GM15510 (cell line): ENCODE measurements around the gene TIMP2.

Experiments used
- POLR2A ChIP-seq: IDR thresholded peaks from 3 replicates; pipeline ENCODE4 v1.6.1; 2011; ENCODE audit warnings: borderline replicate concordance; ENCODE audit not compliant: insufficient read length; ENCODE audit errors: extremely low read depth

TIMP2 gene

DNA sequence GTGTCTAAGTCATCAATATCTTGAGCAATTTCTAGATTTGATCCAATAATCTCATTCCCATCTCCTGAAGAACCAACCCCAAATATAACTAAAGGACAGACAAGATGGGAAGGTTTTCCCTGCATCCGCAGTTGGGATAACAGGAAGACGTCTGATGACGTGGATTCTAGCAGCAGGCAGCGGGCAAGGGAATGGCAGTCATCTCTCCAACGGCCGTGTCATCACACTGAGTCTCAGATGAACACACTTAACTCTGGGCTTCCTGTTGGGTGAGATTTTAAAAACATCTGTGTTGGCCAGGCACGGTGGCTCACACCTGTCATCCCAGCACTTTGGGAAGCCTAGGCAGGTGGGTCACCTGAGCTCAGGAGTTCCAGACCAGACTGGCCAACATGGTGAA lies 20.9 kb upstream of the TIMP2 start:
- no peak for TF ChIP-seq POLR2A

DNA sequence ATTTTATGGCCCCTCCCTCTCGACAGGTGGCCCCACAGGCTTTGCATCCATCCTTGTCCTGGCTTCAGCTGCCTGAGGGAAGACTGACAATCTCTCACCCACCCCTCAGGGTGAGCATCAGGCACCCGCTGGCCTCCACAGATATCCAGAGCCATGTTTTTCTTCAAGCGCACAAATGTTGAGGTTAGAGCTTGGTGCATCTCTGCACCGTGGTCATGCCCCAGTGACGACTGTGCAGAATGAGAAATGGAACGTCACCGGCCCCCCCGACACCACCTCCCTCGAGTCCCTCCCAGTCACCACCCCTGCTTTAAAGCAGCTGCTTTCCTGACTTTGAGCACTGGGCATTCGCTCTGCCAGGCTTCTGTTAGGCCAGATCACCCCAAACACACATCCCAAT lies 19.8 kb upstream of the TIMP2 start:
- no peak for TF ChIP-seq POLR2A

DNA sequence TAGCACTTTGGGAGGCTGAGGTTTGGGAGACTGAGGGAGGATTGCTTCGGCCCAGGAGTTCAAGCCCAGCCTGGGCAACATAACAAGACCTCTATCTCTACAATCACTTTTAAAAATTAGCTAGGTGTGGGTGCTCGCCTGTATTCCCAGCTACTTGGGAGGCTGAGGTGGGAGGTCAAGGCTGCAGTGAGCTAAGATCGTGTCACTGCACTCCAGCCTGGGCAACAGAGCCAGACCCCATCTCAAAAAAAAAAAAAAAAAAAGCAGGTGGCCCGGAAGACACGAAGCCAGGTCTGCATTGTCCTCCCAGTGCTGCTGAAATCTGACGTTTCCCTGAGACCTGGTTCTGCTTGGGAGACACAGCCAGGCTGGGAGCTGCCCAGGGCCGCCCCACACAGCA lies 18.8 kb upstream of the TIMP2 start:
- TF ChIP-seq POLR2A = no peak

GRCh38 chr17:78940708-78941107 lies 15.5 kb upstream of the TIMP2 start:
- no peak for TF ChIP-seq POLR2A

GRCh38 chr17:78940258-78940657 lies 15.1 kb upstream of the TIMP2 start:
- no peak for TF ChIP-seq POLR2A

DNA sequence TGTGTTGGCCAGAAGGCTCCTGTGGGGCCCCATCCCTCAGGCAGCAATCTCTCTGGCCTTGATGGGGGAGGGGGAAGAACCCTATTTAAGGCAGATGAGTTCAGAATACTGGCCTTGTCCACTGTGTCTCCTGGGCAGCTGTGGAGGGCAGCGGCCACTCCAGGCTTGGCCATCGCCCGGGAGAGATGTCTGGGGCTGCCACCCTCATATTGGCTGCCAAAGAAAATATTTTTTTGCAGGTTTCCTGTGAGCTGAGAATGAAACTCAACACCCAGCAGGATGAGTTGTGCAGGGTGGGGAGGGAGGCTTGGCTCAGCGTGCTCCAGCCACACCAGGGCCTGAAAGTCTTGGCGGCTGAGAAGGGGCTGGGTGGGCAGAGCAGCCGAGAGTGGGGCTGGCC lies 14.4 kb upstream of the TIMP2 start:
- TF ChIP-seq POLR2A = no peak

GRCh38 chr17:78937561-78937960 lies 12.4 kb upstream of the TIMP2 start:
- TF ChIP-seq POLR2A = no peak

- TF ChIP-seq POLR2A = no peak
Measured at GRCh38 chr17:78935419-78936323, 10.5 kb upstream of the TIMP2 start.

DNA sequence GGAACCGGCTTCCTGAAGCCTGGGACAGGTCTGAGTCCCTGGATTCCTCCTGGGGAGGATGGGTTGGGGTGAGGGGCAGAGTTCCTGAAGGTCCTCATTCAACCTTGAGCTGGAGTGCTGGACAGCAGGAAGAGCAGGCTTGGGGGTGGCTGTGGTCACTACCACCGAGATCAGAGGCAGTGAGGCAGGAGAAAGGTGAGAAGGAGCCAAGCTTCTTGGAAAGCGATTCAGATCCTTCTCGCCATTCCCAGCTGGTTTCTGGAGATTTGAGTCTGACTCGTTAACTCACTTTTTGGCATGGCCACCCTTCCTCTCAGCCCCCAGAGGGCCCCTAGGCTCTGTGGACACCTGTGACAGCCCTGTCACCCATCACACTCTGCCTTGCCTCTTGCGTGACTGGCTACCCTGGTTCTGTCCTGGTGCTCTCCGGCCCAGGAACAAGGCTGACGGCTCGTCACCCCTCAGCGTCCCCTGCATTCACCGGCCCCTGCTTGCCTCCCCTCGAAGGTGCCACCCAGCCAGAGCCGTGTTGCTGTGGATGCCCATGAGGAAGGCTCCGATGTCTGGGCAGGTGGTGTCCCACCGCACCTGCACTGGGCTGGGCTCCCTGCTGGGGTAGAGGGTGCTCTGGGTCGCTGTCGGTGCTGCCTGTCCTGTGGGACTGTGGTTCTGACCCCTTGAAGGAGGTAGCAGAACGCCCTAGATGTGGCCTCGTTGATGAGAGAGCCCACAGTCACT lies 9.7 kb upstream of the TIMP2 start:
- no peak for TF ChIP-seq POLR2A

GRCh38 chr17:78933959-78934568 lies 8.9 kb upstream of the TIMP2 start:
- no peak for TF ChIP-seq POLR2A

- no peak for TF ChIP-seq POLR2A
Measured at GRCh38 chr17:78933025-78933958, 8.1 kb upstream of the TIMP2 start.

GRCh38 chr17:78929908-78930775 lies 5.0 kb upstream of the TIMP2 start:
- no peak for TF ChIP-seq POLR2A
